ENCODE results near the gene FOXK1. TPM values are rescaled to one million over a fixed set of nuclear protein-coding genes. Genes with fewer than 3 reads are reported as not detected.

FOXK1 gene
- total and polyA plus RNA-seq, 2 experiments from 2014 or later, result 2.3 to 12.7 TPM

DNA sequence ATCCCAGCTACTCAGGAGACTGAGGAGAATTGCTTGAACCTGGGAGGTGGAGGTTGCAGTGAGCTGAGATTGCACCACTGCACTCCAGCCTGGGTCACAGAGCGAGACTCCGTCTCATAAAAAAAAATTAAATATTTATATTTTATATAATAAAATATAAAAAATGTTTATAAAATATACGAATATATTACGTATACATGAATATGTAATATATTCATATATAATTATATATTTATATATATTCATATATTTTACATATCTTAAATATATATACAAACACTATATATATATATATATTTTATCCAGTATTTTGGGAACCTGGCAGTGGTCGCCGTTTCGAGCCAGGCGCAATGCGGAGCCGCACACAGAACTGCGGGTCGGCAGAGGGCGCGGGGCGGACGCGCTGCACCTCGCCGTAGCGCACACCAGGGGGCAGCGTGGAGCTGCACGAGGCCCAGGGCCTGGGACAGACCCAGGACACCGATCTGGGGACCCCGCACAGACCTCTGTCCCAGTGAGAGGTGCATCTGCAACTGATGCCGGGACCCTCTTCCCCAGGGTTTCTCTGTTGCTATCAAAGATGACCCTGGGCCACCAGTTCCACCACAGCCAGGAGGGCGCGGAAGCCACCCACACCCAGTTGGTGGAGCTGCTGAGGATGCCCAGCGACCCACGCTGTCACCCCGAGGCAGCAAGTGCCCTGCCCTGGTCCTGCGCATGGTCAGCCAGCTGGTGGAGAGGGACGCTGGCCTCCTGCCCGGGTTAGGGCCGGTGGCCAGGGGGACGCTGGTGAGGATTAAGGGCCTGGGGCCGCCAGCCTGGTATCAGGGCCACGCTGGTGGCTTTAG, 116.0 kb downstream of the FOXK1 start:
- Mint-ChIP-seq H3K27ac (no peak overlapping the region; the same call in 1 of the 2 replicates), H3K27me3 (ENCODE audit: insufficient read depth, low read depth, poor library complexity) (peaks cover 10% of the 10 kb centered on the region), H3K4me1 (peaks cover 10% of the 10 kb centered on the region), H3K4me3 (no peak overlapping the region), H3K36me3 (ENCODE audit: low read depth) (peaks cover 7% of the 10 kb centered on the region), H3K9me3 (no peaks in the 10 kb centered on the region; the same call in 2 of the 3 replicates)
- H3K4me2 ChIP-seq, result no peak overlapping the region
- no peaks in the 10 kb centered on the region for H3K36me3 ChIP-seq (ENCODE audit: insufficient read depth)
- no peak overlapping the region for H3K4me3 ChIP-seq
- ATAC-seq (peak; percentile 86), DNase-seq (ENCODE audit: low spot score) (peak; percentile 80)
- no peaks in the 10 kb centered on the region for H3K27me3 ChIP-seq (ENCODE audit: insufficient read depth)
- H2AFZ ChIP-seq, result no peak overlapping the region
- H3K4me1 ChIP-seq (ENCODE audit: insufficient read depth), result peaks cover 6% of the 10 kb centered on the region
- H3K27ac ChIP-seq (ENCODE audit: low read depth), result no peak overlapping the region
- no peaks in the 10 kb centered on the region; the same call in 1 of the 2 replicates for H4K20me1 ChIP-seq (replicated peaks; ENCODE audit: insufficient read depth)
- H3K9me2 ChIP-seq (ENCODE audit: insufficient read depth), result no peaks in the 10 kb centered on the region
- H3K79me2 ChIP-seq (replicated peaks; ENCODE audit: insufficient read depth), result no peaks in the 10 kb centered on the region
- no peaks in the 10 kb centered on the region for H3F3A ChIP-seq (replicated peaks; ENCODE audit: low read depth)
- TF ChIP-seq, protein P1, sequence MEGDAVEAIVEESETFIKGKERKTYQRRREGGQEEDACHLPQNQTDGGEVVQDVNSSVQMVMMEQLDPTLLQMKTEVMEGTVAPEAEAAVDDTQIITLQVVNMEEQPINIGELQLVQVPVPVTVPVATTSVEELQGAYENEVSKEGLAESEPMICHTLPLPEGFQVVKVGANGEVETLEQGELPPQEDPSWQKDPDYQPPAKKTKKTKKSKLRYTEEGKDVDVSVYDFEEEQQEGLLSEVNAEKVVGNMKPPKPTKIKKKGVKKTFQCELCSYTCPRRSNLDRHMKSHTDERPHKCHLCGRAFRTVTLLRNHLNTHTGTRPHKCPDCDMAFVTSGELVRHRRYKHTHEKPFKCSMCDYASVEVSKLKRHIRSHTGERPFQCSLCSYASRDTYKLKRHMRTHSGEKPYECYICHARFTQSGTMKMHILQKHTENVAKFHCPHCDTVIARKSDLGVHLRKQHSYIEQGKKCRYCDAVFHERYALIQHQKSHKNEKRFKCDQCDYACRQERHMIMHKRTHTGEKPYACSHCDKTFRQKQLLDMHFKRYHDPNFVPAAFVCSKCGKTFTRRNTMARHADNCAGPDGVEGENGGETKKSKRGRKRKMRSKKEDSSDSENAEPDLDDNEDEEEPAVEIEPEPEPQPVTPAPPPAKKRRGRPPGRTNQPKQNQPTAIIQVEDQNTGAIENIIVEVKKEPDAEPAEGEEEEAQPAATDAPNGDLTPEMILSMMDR (conservative IDR thresholded peaks at IDR 0.05; ENCODE audit: low read depth in 2 of 2), result peak; percentile 58 to 95
- TF ChIP-seq EZH2 (IDR thresholded peaks at IDR 0.05; ENCODE audit: low read depth, unreplicated experiment), result no peak

DNA sequence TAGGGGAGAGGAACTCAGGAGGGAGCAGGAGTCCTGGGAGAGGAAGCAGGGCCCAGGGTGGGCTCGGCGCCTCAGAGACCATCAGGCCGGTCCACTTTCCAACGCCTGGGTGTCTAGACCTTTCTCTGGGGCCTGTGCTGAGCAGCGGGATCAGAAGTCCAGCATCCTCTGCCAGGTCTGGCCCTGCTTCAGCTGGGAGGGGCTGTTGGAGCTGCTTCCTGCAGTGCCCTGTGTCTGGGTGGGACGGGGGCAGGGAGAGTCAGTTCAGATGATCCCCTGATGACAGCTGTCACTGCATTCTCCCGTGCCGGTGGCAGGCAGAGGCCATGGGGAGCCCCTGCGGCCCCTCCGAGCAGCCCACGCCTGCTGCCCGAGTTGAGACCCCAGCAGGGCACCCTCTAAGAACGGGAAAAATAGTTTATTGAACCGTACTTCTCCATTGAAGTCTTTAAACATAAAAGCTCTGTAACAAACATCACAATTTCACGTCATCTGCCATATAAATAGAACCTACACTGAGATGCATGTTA, 116.7 kb downstream of the FOXK1 start:
- DNase-seq (ENCODE audit: low spot score), result no peak
- ATAC-seq, result no peak
- Histone ChIP-seq H3K4me3 (no peak overlapping the region), H3K4me1 (ENCODE audit: insufficient read depth) (peaks cover 6% of the 10 kb centered on the region; the same call in 1 of the 2 replicates), H3F3A (replicated peaks; ENCODE audit: low read depth) (no peaks in the 10 kb centered on the region), H4K20me1 (replicated peaks; ENCODE audit: insufficient read depth) (no peaks in the 10 kb centered on the region; the same call in 1 of the 2 replicates), H2AFZ (no peak overlapping the region), H3K9me2 (ENCODE audit: insufficient read depth) (no peaks in the 10 kb centered on the region), H3K27ac (ENCODE audit: low read depth) (no peak overlapping the region), H3K4me2 (no peak overlapping the region), H3K27me3 (ENCODE audit: insufficient read depth) (no peaks in the 10 kb centered on the region), H3K36me3 (ENCODE audit: insufficient read depth) (no peaks in the 10 kb centered on the region), H3K79me2 (replicated peaks; ENCODE audit: insufficient read depth) (no peaks in the 10 kb centered on the region)
- Mint-ChIP-seq H3K4me1 (peaks cover 10% of the 10 kb centered on the region), H3K27me3 (ENCODE audit: insufficient read depth, low read depth, poor library complexity) (peaks cover 10% of the 10 kb centered on the region), H3K36me3 (ENCODE audit: low read depth) (peaks cover 7% of the 10 kb centered on the region), H3K9me3 (no peaks in the 10 kb centered on the region; the same call in 2 of the 3 replicates), H3K27ac (no peak overlapping the region), H3K4me3 (no peak overlapping the region)
- TF ChIP-seq, protein P1 (conservative IDR thresholded peaks at IDR 0.05; ENCODE audit: low read depth in 2 of 2), result no peak
- TF ChIP-seq, protein P2, sequence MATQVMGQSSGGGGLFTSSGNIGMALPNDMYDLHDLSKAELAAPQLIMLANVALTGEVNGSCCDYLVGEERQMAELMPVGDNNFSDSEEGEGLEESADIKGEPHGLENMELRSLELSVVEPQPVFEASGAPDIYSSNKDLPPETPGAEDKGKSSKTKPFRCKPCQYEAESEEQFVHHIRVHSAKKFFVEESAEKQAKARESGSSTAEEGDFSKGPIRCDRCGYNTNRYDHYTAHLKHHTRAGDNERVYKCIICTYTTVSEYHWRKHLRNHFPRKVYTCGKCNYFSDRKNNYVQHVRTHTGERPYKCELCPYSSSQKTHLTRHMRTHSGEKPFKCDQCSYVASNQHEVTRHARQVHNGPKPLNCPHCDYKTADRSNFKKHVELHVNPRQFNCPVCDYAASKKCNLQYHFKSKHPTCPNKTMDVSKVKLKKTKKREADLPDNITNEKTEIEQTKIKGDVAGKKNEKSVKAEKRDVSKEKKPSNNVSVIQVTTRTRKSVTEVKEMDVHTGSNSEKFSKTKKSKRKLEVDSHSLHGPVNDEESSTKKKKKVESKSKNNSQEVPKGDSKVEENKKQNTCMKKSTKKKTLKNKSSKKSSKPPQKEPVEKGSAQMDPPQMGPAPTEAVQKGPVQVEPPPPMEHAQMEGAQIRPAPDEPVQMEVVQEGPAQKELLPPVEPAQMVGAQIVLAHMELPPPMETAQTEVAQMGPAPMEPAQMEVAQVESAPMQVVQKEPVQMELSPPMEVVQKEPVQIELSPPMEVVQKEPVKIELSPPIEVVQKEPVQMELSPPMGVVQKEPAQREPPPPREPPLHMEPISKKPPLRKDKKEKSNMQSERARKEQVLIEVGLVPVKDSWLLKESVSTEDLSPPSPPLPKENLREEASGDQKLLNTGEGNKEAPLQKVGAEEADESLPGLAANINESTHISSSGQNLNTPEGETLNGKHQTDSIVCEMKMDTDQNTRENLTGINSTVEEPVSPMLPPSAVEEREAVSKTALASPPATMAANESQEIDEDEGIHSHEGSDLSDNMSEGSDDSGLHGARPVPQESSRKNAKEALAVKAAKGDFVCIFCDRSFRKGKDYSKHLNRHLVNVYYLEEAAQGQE (IDR thresholded peaks at IDR 0.05; ENCODE audit: unreplicated experiment), result no peak
- no peak for TF ChIP-seq NANOG (IDR thresholded peaks at IDR 0.05; ENCODE audit: borderline replicate concordance)
- no peak for TF ChIP-seq CREB1 (CRISPR knock-in tag; IDR thresholded peaks at IDR 0.05; ENCODE audit: low read depth)
